Fibroblast of lung (primary cell): ENCODE measurements around the gene FREM2.

ENCODE experiments used
- EZH2 ChIP-seq: IDR thresholded peaks from 2 replicates; pipeline ENCODE4 v1.5.1; 2012; ENCODE audit warnings: low read length, control low read depth, mild to moderate bottlenecking; ENCODE audit errors: missing control alignments
- TF ChIP-seq, protein P1 (sequence below), 2 donors: IDR thresholded peaks in 1 of 2; conservative IDR thresholded peaks in 1 of 2; 1 replicate in 1 of 2; 2 replicates in 1 of 2; pipeline ENCODE4 v1.5.1; 2011 to 2012; ENCODE audit warnings: low read length in 2 of 2, control low read depth in 1 of 2, inconsistent platforms in 1 of 2, low read depth in 1 of 2, mild to moderate bottlenecking in 1 of 2

DNA sequence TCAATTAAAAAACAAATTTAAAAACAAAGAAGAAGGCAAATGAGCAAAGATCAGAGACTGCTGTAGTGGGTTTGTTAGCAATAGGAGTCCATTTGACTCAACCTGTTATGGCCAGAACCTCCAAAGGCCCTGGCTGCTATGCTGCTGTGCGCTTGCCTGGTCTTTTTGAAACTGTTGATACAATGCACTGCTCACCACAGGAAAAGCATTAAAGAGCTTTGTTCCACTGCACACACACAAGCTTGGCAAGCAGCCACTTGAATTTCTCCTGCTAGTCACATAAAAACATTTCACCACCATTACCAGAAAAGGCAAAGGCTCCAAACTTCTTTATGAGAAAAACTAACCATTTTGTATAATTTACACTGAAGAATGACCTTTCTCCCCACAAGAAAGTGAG lies 132.2 kb downstream of the FREM2 start:
- TF ChIP-seq, protein P1, sequence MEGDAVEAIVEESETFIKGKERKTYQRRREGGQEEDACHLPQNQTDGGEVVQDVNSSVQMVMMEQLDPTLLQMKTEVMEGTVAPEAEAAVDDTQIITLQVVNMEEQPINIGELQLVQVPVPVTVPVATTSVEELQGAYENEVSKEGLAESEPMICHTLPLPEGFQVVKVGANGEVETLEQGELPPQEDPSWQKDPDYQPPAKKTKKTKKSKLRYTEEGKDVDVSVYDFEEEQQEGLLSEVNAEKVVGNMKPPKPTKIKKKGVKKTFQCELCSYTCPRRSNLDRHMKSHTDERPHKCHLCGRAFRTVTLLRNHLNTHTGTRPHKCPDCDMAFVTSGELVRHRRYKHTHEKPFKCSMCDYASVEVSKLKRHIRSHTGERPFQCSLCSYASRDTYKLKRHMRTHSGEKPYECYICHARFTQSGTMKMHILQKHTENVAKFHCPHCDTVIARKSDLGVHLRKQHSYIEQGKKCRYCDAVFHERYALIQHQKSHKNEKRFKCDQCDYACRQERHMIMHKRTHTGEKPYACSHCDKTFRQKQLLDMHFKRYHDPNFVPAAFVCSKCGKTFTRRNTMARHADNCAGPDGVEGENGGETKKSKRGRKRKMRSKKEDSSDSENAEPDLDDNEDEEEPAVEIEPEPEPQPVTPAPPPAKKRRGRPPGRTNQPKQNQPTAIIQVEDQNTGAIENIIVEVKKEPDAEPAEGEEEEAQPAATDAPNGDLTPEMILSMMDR (conservative IDR thresholded peaks at IDR 0.05 in 1 of 2, IDR thresholded peaks at IDR 0.05 in 1 of 2; ENCODE audit: low read depth in 1 of 2, low read length in 2 of 2): no peak
- no peak for TF ChIP-seq EZH2
